IMR-90 (cell line): ENCODE data around the gene RASL11B. TPM values are rescaled to one million over a fixed set of nuclear protein-coding genes. Genes with fewer than 3 reads are reported as not detected.
A peak's percentile ranks its signal among the peaks of the same experiment; 100 is the strongest.

Experiments used
- ATAC-seq: fragments of 200-7000 bp; cut with Tn5 transposase; 2 replicates; pipeline ENCODE4 v1.9.1; 2020; ENCODE audit warnings: low read depth, mild to moderate bottlenecking, moderate library complexity
- BruUV-seq: library from RNA; stranded (reverse); fragments of 400-500 nt; replicated peaks from 2 replicates; lab custom pipeline; 2021; lab: Mats Ljungman, UMichigan
- CTCF ChIA-PET: fragments of 300-600 bp; formaldehyde crosslinking; extraction: SDS; loops from one replicate; lab custom pipeline; 2021; ENCODE audit warnings: antibody characterized with exemption; lab: Yijun Ruan, JAX
- POLR2A ChIA-PET: fragments of 300-600 bp; sonication (Branson Sonifier 250); formaldehyde crosslinking; loops from one replicate; lab custom pipeline; 2022; ENCODE audit warnings: antibody characterized with exemption; ENCODE audit not compliant: unreplicated experiment; lab: Charles Lee
- DNase-seq: peaks from one replicate; pipeline ENCODE4 v3.0.0; 2013
- H2AFZ ChIP-seq: replicated peaks from 2 replicates; pipeline ENCODE3; 2013; ENCODE audit warnings: low read length, mild to moderate bottlenecking; ENCODE audit not compliant: poor library complexity
- H2AK5ac ChIP-seq: 2 replicates; pipeline ENCODE4 v1.6.1; 2013; ENCODE audit warnings: low read depth, low read length, inconsistent platforms
- H2AK9ac ChIP-seq: replicated peaks from 2 replicates; pipeline ENCODE3; 2013; ENCODE audit warnings: mild to moderate bottlenecking, low read depth, low read length, moderate library complexity; ENCODE audit not compliant: poor library complexity
- H2BK120ac ChIP-seq: 2 replicates; pipeline ENCODE4 v1.6.1; 2013; ENCODE audit warnings: low read depth, low read length, inconsistent platforms
- H2BK15ac ChIP-seq: 3 replicates; pipeline ENCODE4 v1.6.1; 2013; ENCODE audit warnings: low read depth, low read length, inconsistent platforms
- H2BK20ac ChIP-seq: 2 replicates; pipeline ENCODE4 v1.6.1; 2013; ENCODE audit warnings: low read depth, mild to moderate bottlenecking, inconsistent platforms, low read length, moderate library complexity
- H2BK5ac ChIP-seq: 2 replicates; pipeline ENCODE4 v1.6.1; 2013; ENCODE audit warnings: mild to moderate bottlenecking, low read depth, low read length, inconsistent platforms; ENCODE audit not compliant: poor library complexity, severe bottlenecking
- H3K14ac ChIP-seq: replicated peaks from 2 replicates; pipeline ENCODE4 v1.6.1; 2013; ENCODE audit warnings: low read depth, low read length, inconsistent platforms
- H3K18ac ChIP-seq: 2 replicates; pipeline ENCODE4 v1.6.1; 2013; ENCODE audit warnings: low read depth, low read length, control low read depth
- H3K23ac ChIP-seq: 2 replicates; pipeline ENCODE4 v1.6.1; 2013; ENCODE audit warnings: low read depth, low read length, inconsistent platforms
- H3K27ac ChIP-seq: 2 replicates; pipeline ENCODE4 v1.5.1; 2013; ENCODE audit warnings: mild to moderate bottlenecking, control low read depth, low read length; ENCODE audit not compliant: insufficient read depth
- H3K27me3 ChIP-seq: 2 replicates; pipeline ENCODE4 v1.6.1; 2013; ENCODE audit warnings: low read length; ENCODE audit not compliant: control insufficient read depth, insufficient read depth
- H3K36me3 ChIP-seq: 2 replicates; pipeline ENCODE4 v1.6.1; 2013; ENCODE audit warnings: low read length, mixed read lengths; ENCODE audit not compliant: control insufficient read depth, insufficient read depth
- H3K4ac ChIP-seq: 2 replicates; pipeline ENCODE4 v1.6.1; 2013; ENCODE audit warnings: low read depth, low read length, inconsistent platforms
- H3K4me1 ChIP-seq: 2 replicates; pipeline ENCODE4 v1.6.1; 2013; ENCODE audit warnings: low read length, mixed read lengths; ENCODE audit not compliant: control insufficient read depth, insufficient read depth
- H3K4me2 ChIP-seq: 2 replicates; pipeline ENCODE4 v1.6.1; 2013; ENCODE audit warnings: low read depth, mild to moderate bottlenecking, control low read depth, low read length, moderate library complexity
- H3K4me3 ChIP-seq: 2 replicates; pipeline ENCODE4 v1.5.1; 2013; ENCODE audit warnings: low read depth, mild to moderate bottlenecking, control low read depth, low read length, moderate library complexity; ENCODE audit not compliant: insufficient read depth
- H3K56ac ChIP-seq: 2 replicates; pipeline ENCODE4 v1.6.1; 2013; ENCODE audit warnings: low read length, inconsistent platforms; ENCODE audit not compliant: insufficient read depth; ENCODE audit errors: extremely low read depth
- H3K79me1 ChIP-seq, 2 experiments: 2 replicates each; pipeline ENCODE4 v1.6.1; 2013; ENCODE audit warnings: low read length in 2 of 2, inconsistent platforms in 1 of 2, low read depth in 1 of 2
- H3K9ac ChIP-seq: 2 replicates; pipeline ENCODE4 v1.6.1; 2013; ENCODE audit warnings: low read depth, low read length, control low read depth
- H3K9me1 ChIP-seq: 2 replicates; pipeline ENCODE4 v1.6.1; 2013; ENCODE audit warnings: low read length, inconsistent platforms; ENCODE audit not compliant: insufficient read depth
- H3K9me3 ChIP-seq: 2 replicates; pipeline ENCODE4 v1.6.1; 2013; ENCODE audit warnings: low read length; ENCODE audit not compliant: control insufficient read depth, insufficient read depth
- H4K20me1 ChIP-seq: 2 replicates; pipeline ENCODE4 v1.6.1; 2013; ENCODE audit warnings: low read length, inconsistent platforms; ENCODE audit not compliant: insufficient read depth
- H4K5ac ChIP-seq: 2 replicates; pipeline ENCODE4 v1.6.1; 2013; ENCODE audit warnings: mild to moderate bottlenecking, low read depth, low read length, control low read depth
- H4K8ac ChIP-seq, 2 experiments: 2 replicates each; pipeline ENCODE4 v1.6.1; 2013; ENCODE audit warnings: low read depth in 2 of 2, low read length in 2 of 2, control low read depth in 1 of 2, inconsistent platforms in 1 of 2
- H4K91ac ChIP-seq: 2 replicates; pipeline ENCODE4 v1.6.1; 2013; ENCODE audit warnings: low read depth, low read length, inconsistent platforms; ENCODE audit not compliant: insufficient read depth
- BHLHE40 ChIP-seq: fragments of 150-350 bp; IDR thresholded peaks from 2 replicates; pipeline ENCODE4 v1.6.1; 2016; ENCODE audit warnings: mild to moderate bottlenecking, low read depth, low read length
- CEBPB ChIP-seq: IDR thresholded peaks from 2 replicates; pipeline ENCODE4 v1.6.1; 2012; ENCODE audit warnings: low read depth, low read length, improper control_type of control experiment
- CHD1 ChIP-seq: IDR thresholded peaks from 2 replicates; pipeline ENCODE4 v1.6.1; 2012; ENCODE audit warnings: low read depth, low read length, improper control_type of control experiment
- FOS ChIP-seq: fragments of 150-350 bp; IDR thresholded peaks from 2 replicates; pipeline ENCODE4 v1.6.1; 2016; ENCODE audit warnings: low read depth, low read length
- MAZ ChIP-seq: IDR thresholded peaks from 2 replicates; pipeline ENCODE4 v1.6.1; 2012; ENCODE audit warnings: low read depth, mild to moderate bottlenecking, low read length, improper control_type of control experiment, moderate library complexity, borderline replicate concordance
- POLR2A ChIP-seq: IDR thresholded peaks from 2 replicates; pipeline ENCODE4 v1.6.1; 2012; ENCODE audit warnings: mild to moderate bottlenecking, low read depth, low read length
- RAD21 ChIP-seq: IDR thresholded peaks from 2 replicates; pipeline ENCODE4 v1.6.1; 2012; ENCODE audit warnings: low read length, improper control_type of control experiment
- RCOR1 ChIP-seq: IDR thresholded peaks from 2 replicates; pipeline ENCODE4 v1.6.1; 2012; ENCODE audit warnings: mild to moderate bottlenecking, low read length, improper control_type of control experiment; ENCODE audit not compliant: insufficient replicate concordance
- RFX5 ChIP-seq: IDR thresholded peaks from 2 replicates; pipeline ENCODE4 v1.8.0; 2012; ENCODE audit warnings: low read depth, mild to moderate bottlenecking, low read length, moderate library complexity
- SMC3 ChIP-seq: fragments of 150-350 bp; IDR thresholded peaks from 2 replicates; pipeline ENCODE4 v1.6.1; 2016; ENCODE audit warnings: low read depth, mild to moderate bottlenecking, antibody characterized with exemption, low read length, moderate library complexity
- WGBS, 2 experiments: methylation state at CpG; one replicate each; pipeline versions ENCODE4 v1.1.5 to v1.1.7; 2013; ENCODE audit warnings: missing lambda C conversion rate in 2 of 2; ENCODE audit not compliant: insufficient read length in 1 of 2; ENCODE audit errors: extremely low coverage in 2 of 2; 5-methylcytosine and 5-hydroxymethylcytosine counted together
- dilution Hi-C: fragments of 300-500 bp; cut with HindIII; formaldehyde crosslinking; loops from one replicate; pipeline ENCODE4 v1.14.3; 2018; ENCODE audit warnings: low sequenced_read_pairs; ENCODE audit not compliant: unreplicated experiment
- in situ Hi-C: fragments of 300-500 bp; cut with MboI; formaldehyde crosslinking; loops from 3 replicates; pipeline ENCODE4 v1.14.3; 2019; ENCODE audit warnings: low sequenced_read_pairs, inconsistent platforms, mixed read lengths
- intact Hi-C: fragments of 100-400 bp; cut with micrococcal nuclease; formaldehyde crosslinking; loops from 2 replicates; pipeline ENCODE4 v1.10.0; 2022
- polyA plus RNA-seq, 3 experiments: library from polyadenylated mRNA; depleted of rRNA; stranded (reverse); fragments of >200 nt; gene quantifications; 2 replicates each; pipeline ENCODE4 v1.2.3, GENCODE V29; 2012; ENCODE audit warnings: low replicate concordance in 1 of 3
- total RNA-seq: library from RNA; depleted of rRNA; stranded (reverse); fragments of >200 nt; gene quantifications from 2 replicates; pipeline ENCODE4 v1.2.3, GENCODE V29; 2012
- TF ChIP-seq, protein P1 (sequence below): fragments of 150-350 bp; IDR thresholded peaks from 2 replicates; pipeline ENCODE4 v1.6.1; 2017; ENCODE audit warnings: mild to moderate bottlenecking, antibody characterized with exemption, low read length, low read depth
- TF ChIP-seq, protein P2 (sequence below): conservative IDR thresholded peaks from 2 replicates; pipeline ENCODE4 v1.5.1; 2012; ENCODE audit warnings: mild to moderate bottlenecking, low read depth, low read length, improper control_type of control experiment

RASL11B gene
- total and polyA plus RNA-seq, 2 of the 4 experiments (the other 2 are of a cell fraction) = 0.18 to 0.31 TPM

DNA sequence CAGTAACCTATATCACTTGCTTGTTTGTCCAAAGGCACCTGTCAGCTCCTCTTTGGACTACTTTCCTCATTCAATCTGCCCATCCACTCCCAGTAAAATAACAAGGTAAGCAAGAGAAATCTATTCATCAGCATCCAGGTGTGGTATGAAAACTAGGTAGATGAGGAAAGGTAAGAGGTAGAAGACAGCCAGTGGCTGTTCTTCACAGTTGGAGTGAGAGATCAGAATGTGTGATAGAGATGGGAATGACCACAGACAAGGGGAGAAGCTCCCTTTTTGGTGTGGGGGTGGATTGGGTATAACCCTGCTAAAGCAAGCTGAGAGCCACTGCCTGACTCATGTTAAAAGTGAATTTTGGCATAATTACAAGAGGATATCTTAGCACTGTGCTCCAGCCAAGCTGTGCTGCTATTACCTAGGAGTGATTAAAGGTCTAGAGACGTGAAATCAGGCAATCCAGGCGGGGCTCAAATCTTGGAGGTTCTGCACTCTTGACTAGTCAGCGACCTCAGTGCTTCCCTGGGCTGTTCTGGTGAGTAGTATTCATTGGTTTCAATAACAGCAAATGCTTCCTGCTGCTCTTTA, 28.1 kb upstream of the RASL11B start:
- Histone ChIP-seq H4K20me1 (no peaks in the 10 kb centered on the region), H2BK120ac (no peak overlapping the region), H3K4me3 (no peak overlapping the region), H2AFZ (no peak overlapping the region), H3K9me1 (peaks cover 10% of the 10 kb centered on the region), H4K8ac (no peak overlapping the region), H3K4me2 (no peak overlapping the region), H2AK9ac (no peak overlapping the region), H3K27ac (no peak overlapping the region), H3K14ac (no peak overlapping the region), H3K36me3 (no peaks in the 10 kb centered on the region), H3K18ac (no peak overlapping the region), H2BK5ac (no peak overlapping the region), H3K23ac (no peak overlapping the region), H2BK20ac (no peak overlapping the region), H4K91ac (no peak overlapping the region), H3K9me3 (no peaks in the 10 kb centered on the region), H3K56ac (no peak overlapping the region), H2BK15ac (0 out of 3 replicates have a peak overlapping the region, but pooled peaks have one; percentile 21), H2AK5ac (no peak overlapping the region; the same call in 1 of the 2 replicates), H3K4me1 (peaks cover 11% of the 10 kb centered on the region), H3K79me1 (no peaks in the 10 kb centered on the region), H3K9ac (no peak overlapping the region), H4K5ac (no peak overlapping the region), H3K4ac (no peak overlapping the region), H3K27me3 (peaks cover 6% of the 10 kb centered on the region)
- BruUV-seq = no TSS peak
- WGBS, 2 experiments = no CpG with 5 or more reads among the region's 3 CpGs
- POLR2A ChIA-PET = no interaction called here
- dilution Hi-C loops (no loop called here), intact Hi-C loops (no loop called here), in situ Hi-C loops (no loop called here)
- TF ChIP-seq MAZ (no peak), SMC3 (no peak), RCOR1 (no peak), RFX5 (no peak), RAD21 (no peak), CEBPB (no peak), BHLHE40 (no peak), CHD1 (no peak), POLR2A (no peak), FOS (no peak)
- TF ChIP-seq, protein P1, sequence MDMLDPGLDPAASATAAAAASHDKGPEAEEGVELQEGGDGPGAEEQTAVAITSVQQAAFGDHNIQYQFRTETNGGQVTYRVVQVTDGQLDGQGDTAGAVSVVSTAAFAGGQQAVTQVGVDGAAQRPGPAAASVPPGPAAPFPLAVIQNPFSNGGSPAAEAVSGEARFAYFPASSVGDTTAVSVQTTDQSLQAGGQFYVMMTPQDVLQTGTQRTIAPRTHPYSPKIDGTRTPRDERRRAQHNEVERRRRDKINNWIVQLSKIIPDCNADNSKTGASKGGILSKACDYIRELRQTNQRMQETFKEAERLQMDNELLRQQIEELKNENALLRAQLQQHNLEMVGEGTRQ = no peak
- TF ChIP-seq, protein P2, sequence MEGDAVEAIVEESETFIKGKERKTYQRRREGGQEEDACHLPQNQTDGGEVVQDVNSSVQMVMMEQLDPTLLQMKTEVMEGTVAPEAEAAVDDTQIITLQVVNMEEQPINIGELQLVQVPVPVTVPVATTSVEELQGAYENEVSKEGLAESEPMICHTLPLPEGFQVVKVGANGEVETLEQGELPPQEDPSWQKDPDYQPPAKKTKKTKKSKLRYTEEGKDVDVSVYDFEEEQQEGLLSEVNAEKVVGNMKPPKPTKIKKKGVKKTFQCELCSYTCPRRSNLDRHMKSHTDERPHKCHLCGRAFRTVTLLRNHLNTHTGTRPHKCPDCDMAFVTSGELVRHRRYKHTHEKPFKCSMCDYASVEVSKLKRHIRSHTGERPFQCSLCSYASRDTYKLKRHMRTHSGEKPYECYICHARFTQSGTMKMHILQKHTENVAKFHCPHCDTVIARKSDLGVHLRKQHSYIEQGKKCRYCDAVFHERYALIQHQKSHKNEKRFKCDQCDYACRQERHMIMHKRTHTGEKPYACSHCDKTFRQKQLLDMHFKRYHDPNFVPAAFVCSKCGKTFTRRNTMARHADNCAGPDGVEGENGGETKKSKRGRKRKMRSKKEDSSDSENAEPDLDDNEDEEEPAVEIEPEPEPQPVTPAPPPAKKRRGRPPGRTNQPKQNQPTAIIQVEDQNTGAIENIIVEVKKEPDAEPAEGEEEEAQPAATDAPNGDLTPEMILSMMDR = no peak
- ATAC-seq (peak; percentile 57), DNase-seq (peak; percentile 25)
- CTCF ChIA-PET = interaction anchor here (0.8 kb wide), 1 partner anchor 19 kb away, joined by 3 read pairs; no protein-coding TSS in a partner anchor
